GM19463 (cell line): ENCODE data around the gene NRARP.
"Not testable (repeated sequence)": the region's sequence is repeated elsewhere in the genome, so short reads cannot be mapped to it uniquely, and the experiment has no call there.

Experiments
- ATAC-seq: cut with Tn5 transposase; IDR thresholded peaks from one replicate; pipeline ENCODE4 v1.9.1; 2021; ENCODE audit warnings: mild to moderate bottlenecking, moderate library complexity; ENCODE audit not compliant: unreplicated experiment

NRARP gene, protein sequence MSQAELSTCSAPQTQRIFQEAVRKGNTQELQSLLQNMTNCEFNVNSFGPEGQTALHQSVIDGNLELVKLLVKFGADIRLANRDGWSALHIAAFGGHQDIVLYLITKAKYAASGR

DNA sequence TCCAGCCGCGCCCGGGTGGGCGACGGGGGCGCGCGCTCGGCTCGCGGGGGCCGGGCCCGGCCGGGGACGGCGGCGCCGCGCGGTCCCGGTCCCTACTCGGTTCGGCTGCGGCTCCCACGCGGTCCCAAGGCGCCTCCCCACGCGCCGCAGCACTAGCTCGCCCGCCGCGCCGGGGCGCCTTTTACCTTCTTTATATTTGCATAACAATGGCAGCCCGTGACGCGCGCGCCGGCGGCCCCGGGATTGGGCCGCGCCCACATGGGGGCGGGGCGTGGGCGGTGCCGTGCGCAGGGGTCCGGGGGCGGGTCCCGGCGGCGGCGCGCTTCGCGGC is at the start of gene NRARP:
NRARP (minus strand) TSS at position 154 of the 331 bp plus-strand sequence. CDS start 343 bp downstream, outside the sequence.
- ATAC-seq, result peak; percentile 74

DNA sequence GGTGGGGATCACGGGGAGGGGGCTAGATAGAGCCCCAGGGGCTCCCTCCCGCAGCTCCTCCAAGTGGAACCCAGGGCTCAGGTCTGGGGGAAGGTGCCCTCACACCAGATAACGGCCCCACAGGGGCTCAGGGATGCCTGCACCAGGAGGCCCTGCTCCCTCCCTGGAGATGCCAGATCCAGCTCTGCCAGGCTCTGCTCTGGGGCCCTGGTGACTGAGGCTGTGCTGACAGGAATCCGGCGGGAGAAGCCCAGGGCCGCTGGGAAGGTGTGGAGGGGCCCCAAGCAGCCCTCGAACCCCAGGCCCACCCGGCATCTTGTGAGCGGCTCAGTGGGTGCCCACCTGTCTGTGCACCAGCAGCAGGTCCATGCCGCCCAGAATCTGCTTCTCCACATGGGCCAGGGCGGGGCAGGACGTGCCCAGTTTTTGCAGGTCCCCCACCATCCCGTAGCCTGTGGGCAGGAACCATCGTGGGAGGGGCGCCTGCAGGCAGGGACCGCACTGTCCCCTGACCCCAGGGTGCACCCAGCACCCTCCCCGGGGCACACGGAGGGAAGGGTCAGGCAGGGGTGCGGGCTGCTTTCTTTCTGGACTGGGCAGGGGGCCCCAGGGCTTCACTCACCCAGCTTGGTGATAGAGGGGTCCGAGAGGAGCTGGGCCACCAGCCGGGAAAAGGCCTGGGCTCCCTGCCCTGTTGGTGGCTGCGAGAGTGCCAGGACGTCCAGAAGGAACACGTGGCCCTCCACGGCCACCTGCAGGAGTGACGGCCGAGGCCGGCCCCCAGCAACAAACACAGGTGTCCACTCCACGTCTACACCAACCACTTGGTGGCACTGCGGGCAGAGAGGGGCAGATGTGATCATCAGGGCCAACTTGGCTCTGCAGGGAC is 48.9 kb upstream of the NRARP start:
- ATAC-seq, result no peak

DNA sequence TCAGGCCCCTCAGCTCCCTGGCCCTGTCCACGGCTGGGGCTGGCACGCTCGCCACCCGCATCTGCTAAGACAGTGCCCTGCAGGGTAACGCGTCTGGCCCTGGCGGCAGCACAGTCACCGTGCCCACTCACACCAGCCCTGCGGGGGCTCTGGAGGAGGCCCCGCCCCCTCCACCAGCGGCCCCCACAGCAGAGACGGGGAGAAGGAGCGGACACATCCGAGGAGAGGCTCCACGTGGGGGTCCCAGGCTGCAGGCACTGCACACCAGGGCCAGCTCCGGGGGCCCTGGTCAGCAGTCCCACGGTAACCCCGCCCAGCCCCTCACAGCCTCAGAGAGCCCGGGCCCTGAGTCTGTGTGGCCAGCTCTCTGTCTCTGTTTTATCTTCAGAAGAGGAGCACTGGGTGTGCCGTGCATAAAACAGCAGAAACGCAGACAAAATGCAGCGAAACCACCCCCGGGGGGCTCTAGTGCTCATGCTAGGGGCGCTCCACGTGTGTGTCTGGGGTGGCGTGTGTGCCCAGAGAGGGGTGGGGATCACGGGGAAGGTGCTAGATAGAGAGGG is 47.5 kb upstream of the NRARP start:
- ATAC-seq, result no peak

DNA sequence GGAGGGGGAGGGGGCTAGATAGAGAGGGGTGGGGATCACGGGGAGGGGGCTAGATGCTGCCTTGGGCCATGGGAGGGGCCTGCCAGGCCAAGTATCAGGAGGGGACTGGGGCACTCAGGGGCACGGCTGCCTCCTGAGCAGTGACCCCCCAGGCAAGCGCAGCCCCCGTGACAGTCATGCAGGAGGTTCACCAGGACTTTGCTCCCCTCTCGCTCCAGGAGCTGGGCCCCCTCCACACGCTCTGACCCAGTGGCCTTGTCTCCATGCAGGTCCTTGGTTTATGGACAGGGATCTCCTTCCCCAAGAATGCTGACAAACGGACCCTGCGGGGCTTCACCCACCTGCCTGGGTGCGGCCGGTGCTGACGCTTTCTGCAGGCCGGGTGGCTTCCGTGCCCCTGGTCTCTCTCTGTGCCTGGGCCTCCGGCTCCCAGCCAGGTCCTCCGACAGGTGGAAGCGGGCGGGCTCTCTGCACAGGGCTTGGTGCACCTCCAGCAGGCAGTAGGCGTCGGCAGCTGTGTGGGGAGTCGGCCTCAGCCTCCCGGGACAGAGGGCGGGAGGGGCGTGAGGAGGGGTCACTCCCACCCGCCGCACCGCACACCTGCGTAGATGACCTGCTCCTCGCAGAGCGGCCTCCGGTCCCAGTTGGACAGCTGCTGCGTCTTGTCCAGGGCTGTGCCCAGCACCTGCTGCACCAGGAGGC is 46.8 kb upstream of the NRARP start:
- no peak for ATAC-seq

DNA sequence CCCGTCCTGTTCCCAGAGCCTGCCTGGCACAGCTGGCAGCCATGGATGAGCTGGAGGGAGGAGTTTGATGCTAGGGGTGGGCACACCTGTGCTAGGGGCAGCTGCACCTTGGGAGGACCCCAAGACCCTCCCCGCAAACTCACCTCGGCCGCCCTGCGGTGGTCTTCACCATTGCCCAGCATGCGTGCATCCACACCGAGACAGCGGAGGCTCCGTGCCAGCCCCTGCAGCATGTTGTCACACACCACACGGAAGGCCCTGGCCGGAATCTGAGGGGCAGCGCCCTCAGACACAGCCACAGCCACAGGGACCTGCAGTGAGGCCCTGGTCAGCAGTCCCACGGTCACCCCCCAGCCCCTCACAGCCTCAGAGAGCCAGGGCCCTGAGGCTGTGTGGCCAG is 45.9 kb upstream of the NRARP start:
- ATAC-seq, result no peak

DNA sequence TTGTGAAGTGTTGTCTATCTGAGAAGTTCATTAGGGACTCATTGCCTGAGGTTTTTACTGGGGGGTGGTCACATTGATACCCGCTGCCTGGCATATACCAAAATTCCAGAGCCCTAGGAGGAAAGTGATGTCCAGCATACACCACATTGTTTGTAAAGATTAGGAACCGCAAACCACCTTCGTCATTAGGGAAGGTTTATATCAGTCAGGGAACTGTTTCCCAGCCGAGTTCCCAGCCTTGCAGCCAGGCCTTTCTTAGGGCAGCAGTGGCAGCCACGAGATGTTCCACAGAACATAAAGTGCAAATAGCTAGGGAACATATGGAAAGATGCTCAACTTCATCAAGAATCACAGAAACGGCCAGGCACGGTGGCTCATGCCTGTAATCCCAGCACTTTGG is 40.4 kb upstream of the NRARP start:
- ATAC-seq, result no peak

DNA sequence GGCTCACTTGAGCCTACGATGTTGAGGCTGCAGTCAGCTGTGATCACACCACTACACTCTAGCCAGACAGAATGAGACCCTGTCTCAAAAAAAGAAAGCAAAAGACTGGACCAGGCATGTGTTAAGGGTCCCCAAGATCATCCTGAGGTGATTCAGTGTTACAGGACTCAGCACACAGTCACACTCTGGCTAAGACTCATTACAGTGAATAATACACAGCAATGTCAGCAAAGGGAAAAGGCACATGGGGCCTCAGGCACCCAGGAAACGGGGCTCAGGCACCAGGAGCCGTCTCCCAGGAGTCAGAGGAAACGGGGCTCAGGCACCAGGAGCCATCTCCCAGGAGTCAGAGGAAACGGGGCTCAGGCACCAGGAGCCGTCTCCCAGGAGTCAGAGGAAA is 39.2 kb upstream of the NRARP start:
- no peak for ATAC-seq

DNA sequence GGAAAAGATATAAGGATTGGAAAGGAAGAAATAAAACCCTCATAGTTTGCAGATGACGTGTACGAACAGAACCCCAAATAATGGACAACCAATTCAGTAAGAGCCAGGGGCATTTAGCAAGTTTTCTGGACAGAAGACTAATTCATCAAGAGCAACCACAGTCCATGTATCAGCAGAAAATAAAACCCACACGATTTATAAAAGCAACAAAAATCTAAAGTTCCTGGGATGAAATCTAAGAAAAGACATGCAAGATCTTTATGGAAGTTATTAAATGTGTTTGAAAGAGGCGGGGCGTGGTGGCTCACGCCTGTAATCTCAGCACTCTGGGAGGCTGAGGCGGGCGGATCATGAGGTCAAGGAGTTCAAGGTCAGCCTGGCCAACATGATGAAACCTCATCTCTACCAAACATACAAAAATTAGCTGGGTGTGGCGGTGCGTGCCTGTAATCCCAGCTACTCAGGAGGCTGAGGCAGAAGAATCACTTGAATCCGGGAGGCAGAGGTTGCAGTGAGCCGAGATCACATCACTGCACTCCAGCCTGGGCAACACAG is 37.9 kb upstream of the NRARP start:
- not testable (repeated sequence) for ATAC-seq

DNA sequence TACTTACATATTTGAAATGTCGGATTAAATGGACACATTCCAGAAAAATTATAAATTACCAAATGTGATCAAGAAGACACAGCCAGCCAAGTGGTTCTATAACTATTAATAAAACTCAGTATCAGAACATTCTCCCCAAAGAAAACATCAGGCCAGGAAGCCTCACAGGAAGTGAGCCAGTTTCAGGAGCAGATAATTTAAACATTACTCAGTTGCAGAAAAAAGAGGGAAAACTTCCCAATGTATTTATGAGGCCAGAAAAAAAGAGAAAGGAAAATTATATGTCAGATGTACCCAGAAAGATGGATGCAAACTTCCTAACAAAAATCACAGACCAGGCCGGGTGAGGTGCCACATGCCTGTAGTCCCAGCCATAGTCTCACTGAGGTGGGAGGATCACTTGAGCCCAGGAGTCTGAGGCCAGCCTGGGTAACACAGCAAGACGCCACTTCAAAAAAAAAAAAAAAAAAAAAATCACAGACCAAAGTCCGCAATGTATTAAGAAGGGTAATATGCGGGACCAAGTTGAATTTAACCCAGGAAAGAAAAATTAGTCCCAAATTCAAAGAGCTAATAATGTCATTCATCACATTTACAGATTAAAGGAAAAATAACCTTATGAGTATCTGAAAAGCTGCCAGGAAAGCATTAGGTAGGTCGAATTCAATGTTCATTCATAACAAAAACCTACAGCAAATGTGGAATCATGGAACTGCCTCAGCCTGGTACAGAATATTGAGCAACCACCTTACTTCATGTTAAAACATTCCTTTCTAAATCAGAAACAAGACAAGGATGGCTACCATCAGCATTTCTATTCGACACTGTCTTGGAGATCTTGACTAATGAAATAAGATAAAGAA is 37.2 kb upstream of the NRARP start:
- no peak for ATAC-seq

DNA sequence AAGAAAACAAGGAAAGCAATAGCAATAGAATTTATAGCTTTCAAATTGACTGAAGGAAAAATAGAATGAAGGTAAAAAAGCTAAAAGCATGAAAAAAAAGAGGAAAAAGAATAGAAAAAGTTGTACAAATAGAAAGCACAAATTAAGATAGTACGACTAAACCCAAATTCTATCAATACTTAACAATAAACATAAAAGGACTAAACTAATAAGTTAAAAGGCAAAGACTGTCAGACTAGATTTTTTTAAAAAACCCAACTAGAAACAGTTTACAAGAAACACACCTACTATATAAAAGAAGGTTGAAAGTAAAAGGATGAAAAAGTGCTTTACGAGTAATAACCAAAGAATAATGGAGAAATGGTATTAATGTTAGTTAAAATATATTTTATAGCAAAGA is 34.7 kb upstream of the NRARP start:
- ATAC-seq, result no peak

DNA sequence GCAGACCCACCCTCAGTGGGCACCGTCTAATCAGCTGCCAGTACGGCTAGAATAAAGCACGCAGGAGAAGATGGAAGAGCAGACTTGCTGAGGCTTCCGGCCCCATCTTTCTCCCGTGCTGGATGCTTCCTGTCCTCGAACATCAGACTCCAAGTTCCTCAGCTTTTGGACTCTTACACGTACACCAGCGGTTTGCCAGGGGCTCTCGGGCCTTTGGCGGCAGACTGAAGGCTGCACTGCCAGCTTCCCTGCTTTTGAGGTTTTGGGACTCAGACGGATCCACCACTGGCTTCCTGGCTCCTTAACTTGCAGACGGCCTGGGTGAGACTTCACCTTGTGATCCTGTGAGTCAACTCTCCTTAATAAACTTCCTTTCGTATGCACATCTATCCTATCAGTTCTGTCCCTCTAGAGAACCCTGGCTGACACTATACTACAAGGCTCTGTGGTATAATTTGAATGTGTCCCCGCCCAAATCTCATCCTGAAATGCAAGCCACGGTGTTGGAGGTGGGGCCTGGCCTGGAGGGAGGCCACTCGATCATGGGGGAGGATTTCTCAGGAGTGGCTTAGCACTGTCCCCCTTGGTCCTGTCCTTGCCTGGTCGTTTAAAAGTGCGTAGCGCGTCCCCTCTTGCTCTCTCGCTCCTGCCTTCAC is 31.1 kb upstream of the NRARP start:
- no peak for ATAC-seq

DNA sequence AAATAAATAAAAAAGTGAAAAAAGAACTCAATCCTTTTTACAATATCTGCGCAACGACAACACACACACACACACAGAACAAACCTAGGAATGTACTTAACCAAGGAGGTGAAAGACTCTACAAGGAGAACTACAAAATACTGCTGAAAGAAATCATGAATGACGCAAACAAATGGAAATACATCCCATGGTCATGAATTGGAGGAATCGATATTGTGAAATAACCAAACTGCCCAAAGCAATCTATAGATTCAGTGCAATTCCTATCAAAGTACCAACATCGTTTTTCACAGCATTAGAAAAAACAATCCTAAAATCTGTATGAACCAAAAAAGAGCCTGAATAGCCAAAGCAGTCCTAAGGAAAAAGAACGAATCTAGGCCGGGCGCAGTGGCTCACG is 29.9 kb upstream of the NRARP start:
- no peak for ATAC-seq

DNA sequence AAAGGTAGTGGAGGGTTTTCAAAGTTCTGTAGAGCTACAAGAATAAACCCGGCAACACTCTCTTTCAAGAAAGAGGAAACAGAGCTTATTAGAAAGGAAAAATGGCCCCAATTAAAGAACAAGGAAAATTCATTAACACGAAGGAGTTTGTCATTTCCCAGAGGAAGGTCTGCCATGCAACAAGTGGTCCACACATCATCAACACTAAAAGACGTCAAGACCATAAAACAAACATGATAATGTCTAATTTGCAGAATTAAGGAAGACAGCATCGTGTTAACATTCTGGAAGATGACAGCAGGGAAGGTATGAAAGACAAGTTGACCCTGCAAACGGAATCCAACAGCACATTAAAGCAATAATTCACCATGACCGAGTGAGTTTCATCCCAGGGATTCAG is 28.6 kb upstream of the NRARP start:
- ATAC-seq, result no peak

DNA sequence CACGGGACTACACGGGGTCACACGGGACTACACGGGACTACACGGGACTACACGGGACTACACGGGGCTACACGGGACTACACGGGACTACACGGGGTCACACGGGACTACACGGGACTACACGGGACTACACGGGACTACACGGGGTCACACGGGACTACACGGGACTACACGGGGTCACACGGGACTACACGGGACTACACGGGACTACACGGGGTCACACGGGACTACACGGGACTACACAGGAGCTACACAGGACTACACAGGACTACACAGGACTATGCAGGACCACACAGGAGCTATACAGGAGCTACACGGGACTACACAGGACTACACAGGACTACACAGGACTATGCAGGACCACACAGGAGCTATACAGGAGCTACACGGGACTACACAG is 27.5 kb upstream of the NRARP start:
- ATAC-seq, result not testable (repeated sequence)

DNA sequence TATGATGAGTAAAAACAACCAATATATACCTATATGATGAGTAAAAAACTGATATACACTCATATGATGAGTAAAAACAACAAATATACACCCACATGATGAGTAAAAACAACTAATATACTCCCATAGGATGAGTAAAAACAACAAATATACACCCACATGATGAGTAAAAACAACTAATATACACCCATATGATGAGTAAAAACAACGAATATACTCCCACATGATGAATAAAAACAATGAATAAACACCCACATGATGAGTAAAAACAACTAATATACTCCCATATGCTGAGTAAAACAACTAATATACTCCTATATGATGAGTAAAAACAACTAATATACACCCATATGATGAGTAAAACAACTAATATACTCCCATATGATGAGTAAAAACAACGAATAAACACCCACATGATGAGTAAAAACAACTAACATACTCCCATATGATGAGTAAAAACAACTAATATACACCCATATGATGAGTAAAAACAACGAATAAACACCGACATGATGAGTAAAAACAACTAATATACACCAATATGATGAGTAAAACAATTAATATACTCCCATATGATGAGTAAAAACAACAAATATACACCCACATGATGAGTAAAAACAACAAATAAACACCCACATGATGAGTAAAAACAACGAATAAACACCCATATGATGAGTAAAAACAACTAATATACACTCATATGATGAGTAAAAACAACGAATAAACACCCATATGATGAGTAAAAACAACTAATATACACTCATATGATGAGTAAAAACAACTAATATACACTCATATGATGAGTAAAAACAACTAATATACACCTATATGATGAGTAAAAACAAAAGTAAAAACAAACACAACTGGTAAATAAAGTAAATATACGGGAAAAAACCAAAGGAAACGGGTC is 25.8 kb upstream of the NRARP start:
- not testable (repeated sequence) for ATAC-seq

DNA sequence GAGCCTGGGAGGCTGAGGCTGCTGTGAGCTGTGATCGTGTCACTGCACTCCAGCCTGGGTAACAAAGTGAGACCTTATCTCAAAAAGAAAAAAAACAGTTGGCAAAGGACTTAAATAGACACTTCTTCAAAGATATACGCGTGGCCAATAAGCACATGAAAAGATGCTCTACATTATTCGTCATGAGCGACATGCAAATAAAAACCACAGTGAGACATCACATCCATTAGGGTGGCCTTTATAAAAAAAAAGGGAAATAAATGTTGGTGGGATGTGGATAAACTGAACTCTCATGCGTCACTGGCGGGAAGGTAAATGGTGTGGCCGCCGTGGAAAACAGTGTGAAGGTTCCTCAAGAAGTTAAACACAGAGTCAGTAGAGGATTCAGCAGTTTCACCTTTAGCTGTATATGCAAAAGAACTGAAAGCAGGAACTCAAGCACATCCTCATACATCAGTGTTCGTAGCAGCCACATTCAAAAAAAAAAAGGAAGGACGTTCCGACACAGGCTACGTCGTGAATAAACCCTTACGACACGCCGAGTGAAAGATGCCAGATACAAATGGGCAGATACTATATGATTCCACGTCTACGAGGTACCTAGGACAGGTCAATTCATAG is 24.5 kb upstream of the NRARP start:
- ATAC-seq, result no peak

DNA sequence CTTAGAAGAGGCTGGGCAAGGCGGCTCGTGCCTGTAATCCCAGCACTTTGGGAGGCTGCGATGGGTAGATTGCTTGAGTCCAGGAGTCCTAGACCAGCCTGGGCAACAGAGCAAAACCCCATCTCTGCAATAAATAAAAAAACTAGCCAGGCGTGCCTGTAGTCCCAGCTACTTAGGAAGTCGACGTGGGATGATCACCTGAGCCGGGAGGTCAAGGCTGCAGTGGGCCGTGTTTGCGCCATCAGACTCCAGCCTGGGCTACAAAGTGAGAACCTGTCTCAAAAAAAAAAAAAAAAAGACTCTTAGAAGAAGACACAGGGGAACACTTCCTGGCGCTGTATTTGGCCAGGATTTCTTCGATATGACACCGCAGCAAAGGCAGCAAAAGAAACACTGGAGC is 23.7 kb upstream of the NRARP start:
- no peak for ATAC-seq

DNA sequence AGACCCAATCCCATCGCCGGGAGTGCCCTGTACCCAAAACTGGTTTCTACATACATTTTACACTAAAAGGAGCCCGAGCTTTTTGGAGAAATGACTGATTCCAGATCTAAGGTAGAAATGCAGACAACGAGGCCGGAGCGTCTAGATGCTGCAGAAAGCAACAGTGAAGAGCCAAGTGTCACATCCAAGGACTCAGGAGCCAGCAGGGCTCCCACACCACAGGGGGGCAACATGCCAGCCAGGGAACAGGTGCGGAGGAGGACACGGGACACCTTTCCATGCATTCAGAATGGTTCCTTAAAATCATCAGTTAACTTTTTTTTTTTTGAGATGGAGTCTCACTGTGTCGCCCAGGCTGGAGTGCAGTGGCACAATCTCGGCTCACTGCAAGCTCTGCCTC is 23.1 kb upstream of the NRARP start:
- no peak for ATAC-seq
